ENCODE measurements around the gene FCAMR.

The FCAMR gene, protein sequence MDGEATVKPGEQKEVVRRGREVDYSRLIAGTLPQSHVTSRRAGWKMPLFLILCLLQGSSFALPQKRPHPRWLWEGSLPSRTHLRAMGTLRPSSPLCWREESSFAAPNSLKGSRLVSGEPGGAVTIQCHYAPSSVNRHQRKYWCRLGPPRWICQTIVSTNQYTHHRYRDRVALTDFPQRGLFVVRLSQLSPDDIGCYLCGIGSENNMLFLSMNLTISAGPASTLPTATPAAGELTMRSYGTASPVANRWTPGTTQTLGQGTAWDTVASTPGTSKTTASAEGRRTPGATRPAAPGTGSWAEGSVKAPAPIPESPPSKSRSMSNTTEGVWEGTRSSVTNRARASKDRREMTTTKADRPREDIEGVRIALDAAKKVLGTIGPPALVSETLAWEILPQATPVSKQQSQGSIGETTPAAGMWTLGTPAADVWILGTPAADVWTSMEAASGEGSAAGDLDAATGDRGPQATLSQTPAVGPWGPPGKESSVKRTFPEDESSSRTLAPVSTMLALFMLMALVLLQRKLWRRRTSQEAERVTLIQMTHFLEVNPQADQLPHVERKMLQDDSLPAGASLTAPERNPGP

GRCh38 chr1:206970446-206970845, at the start of gene FCAMR:
Gene FCAMR, minus strand, starts transcription at chr1:206970460. Its CDS starts 335 bp downstream, at chr1:206970125.
- Histone ChIP-seq H3K4me3 (ENCODE audit: low read depth in 1 of 2, low read length in 2 of 2) (no peak within 1 kb of the TSS), H3K4me1 (ENCODE audit: insufficient read depth, low read length) (no peaks in the 10 kb centered on the region), H3K27me3 (ENCODE audit: control insufficient read depth in 1 of 2, insufficient read depth in 2 of 2, low read length in 2 of 2) (no peaks in the 10 kb centered on the region), H3K9ac (ENCODE audit: low read length) (no peak within 1 kb of the TSS), H3K27ac (ENCODE audit: low read depth, low read length) (no peak within 1 kb of the TSS), H3K9me3 (ENCODE audit: low read length) (no peaks in the 10 kb centered on the region), H3K36me3 (ENCODE audit: insufficient read depth, low read length) (no peaks in the 10 kb centered on the region)

GRCh38 chr1:207019661-207020060, 49.4 kb upstream of the FCAMR start:
- no peaks in the 10 kb centered on the region for H3K36me3 ChIP-seq (ENCODE audit: insufficient read depth, low read length)
- H3K9ac ChIP-seq (ENCODE audit: low read length): no peak overlapping the region
- no peaks in the 10 kb centered on the region for H3K4me1 ChIP-seq (ENCODE audit: insufficient read depth, low read length)
- no peaks in the 10 kb centered on the region for H3K27me3 ChIP-seq (ENCODE audit: control insufficient read depth in 1 of 2, insufficient read depth in 2 of 2, low read length in 2 of 2)
- no peak overlapping the region for H3K27ac ChIP-seq (ENCODE audit: low read depth, low read length)
- no peak overlapping the region for H3K4me3 ChIP-seq (ENCODE audit: low read depth in 1 of 2, low read length in 2 of 2)
- no peaks in the 10 kb centered on the region for H3K9me3 ChIP-seq (ENCODE audit: low read length)

- H3K4me1 ChIP-seq (ENCODE audit: insufficient read depth, low read length): no peaks in the 10 kb centered on the region
- no peaks in the 10 kb centered on the region for H3K36me3 ChIP-seq (ENCODE audit: insufficient read depth, low read length)
- no peak overlapping the region for H3K4me3 ChIP-seq (ENCODE audit: low read depth in 1 of 2, low read length in 2 of 2)
- H3K9me3 ChIP-seq (ENCODE audit: low read length): no peaks in the 10 kb centered on the region
- H3K27ac ChIP-seq (ENCODE audit: low read depth, low read length): no peak overlapping the region
- H3K9ac ChIP-seq (ENCODE audit: low read length): no peak overlapping the region
- no peaks in the 10 kb centered on the region for H3K27me3 ChIP-seq (ENCODE audit: control insufficient read depth in 1 of 2, insufficient read depth in 2 of 2, low read length in 2 of 2)
Measured at GRCh38 chr1:207019161-207019560, 48.9 kb upstream of the FCAMR start.

GRCh38 chr1:207018707-207019106, 48.4 kb upstream of the FCAMR start:
- Histone ChIP-seq H3K27ac (ENCODE audit: low read depth, low read length) (no peak overlapping the region), H3K27me3 (ENCODE audit: control insufficient read depth in 1 of 2, insufficient read depth in 2 of 2, low read length in 2 of 2) (no peaks in the 10 kb centered on the region), H3K9ac (ENCODE audit: low read length) (no peak overlapping the region), H3K4me1 (ENCODE audit: insufficient read depth, low read length) (no peaks in the 10 kb centered on the region), H3K36me3 (ENCODE audit: insufficient read depth, low read length) (no peaks in the 10 kb centered on the region), H3K9me3 (ENCODE audit: low read length) (no peaks in the 10 kb centered on the region), H3K4me3 (ENCODE audit: low read depth in 1 of 2, low read length in 2 of 2) (no peak overlapping the region)

GRCh38 chr1:207017615-207018559, 47.6 kb upstream of the FCAMR start:
- no peaks in the 10 kb centered on the region for H3K9me3 ChIP-seq (ENCODE audit: low read length)
- H3K4me1 ChIP-seq (ENCODE audit: insufficient read depth, low read length): no peaks in the 10 kb centered on the region
- H3K27me3 ChIP-seq (ENCODE audit: control insufficient read depth in 1 of 2, insufficient read depth in 2 of 2, low read length in 2 of 2): no peaks in the 10 kb centered on the region
- no peaks in the 10 kb centered on the region for H3K36me3 ChIP-seq (ENCODE audit: insufficient read depth, low read length)
- no peak overlapping the region for H3K9ac ChIP-seq (ENCODE audit: low read length)
- no peak overlapping the region for H3K27ac ChIP-seq (ENCODE audit: low read depth, low read length)
- no peak overlapping the region for H3K4me3 ChIP-seq (ENCODE audit: low read depth in 1 of 2, low read length in 2 of 2)

GRCh38 chr1:207015791-207016190, 45.5 kb upstream of the FCAMR start:
- no peaks in the 10 kb centered on the region for H3K9me3 ChIP-seq (ENCODE audit: low read length)
- H3K36me3 ChIP-seq (ENCODE audit: insufficient read depth, low read length): no peaks in the 10 kb centered on the region
- no peaks in the 10 kb centered on the region for H3K27me3 ChIP-seq (ENCODE audit: control insufficient read depth in 1 of 2, insufficient read depth in 2 of 2, low read length in 2 of 2)
- no peak overlapping the region for H3K9ac ChIP-seq (ENCODE audit: low read length)
- no peaks in the 10 kb centered on the region for H3K4me1 ChIP-seq (ENCODE audit: insufficient read depth, low read length)
- H3K27ac ChIP-seq (ENCODE audit: low read depth, low read length): no peak overlapping the region
- H3K4me3 ChIP-seq (ENCODE audit: low read depth in 1 of 2, low read length in 2 of 2): no peak overlapping the region

- Histone ChIP-seq H3K36me3 (ENCODE audit: insufficient read depth, low read length) (no peaks in the 10 kb centered on the region), H3K9me3 (ENCODE audit: low read length) (no peaks in the 10 kb centered on the region), H3K27me3 (ENCODE audit: control insufficient read depth in 1 of 2, insufficient read depth in 2 of 2, low read length in 2 of 2) (no peaks in the 10 kb centered on the region), H3K4me3 (ENCODE audit: low read depth in 1 of 2, low read length in 2 of 2) (no peak overlapping the region), H3K4me1 (ENCODE audit: insufficient read depth, low read length) (no peaks in the 10 kb centered on the region), H3K9ac (ENCODE audit: low read length) (no peak overlapping the region), H3K27ac (ENCODE audit: low read depth, low read length) (no peak overlapping the region)
Measured at GRCh38 chr1:207014728-207015127, 44.5 kb upstream of the FCAMR start.

- Histone ChIP-seq H3K9me3 (ENCODE audit: low read length) (no peaks in the 10 kb centered on the region), H3K9ac (ENCODE audit: low read length) (no peak overlapping the region), H3K36me3 (ENCODE audit: insufficient read depth, low read length) (no peaks in the 10 kb centered on the region), H3K4me1 (ENCODE audit: insufficient read depth, low read length) (no peaks in the 10 kb centered on the region), H3K27ac (ENCODE audit: low read depth, low read length) (no peak overlapping the region), H3K27me3 (ENCODE audit: control insufficient read depth in 1 of 2, insufficient read depth in 2 of 2, low read length in 2 of 2) (no peaks in the 10 kb centered on the region), H3K4me3 (ENCODE audit: low read depth in 1 of 2, low read length in 2 of 2) (no peak overlapping the region)
Measured at GRCh38 chr1:207013321-207014085, 43.2 kb upstream of the FCAMR start.

- Histone ChIP-seq H3K27ac (ENCODE audit: low read depth, low read length) (no peak overlapping the region), H3K4me1 (ENCODE audit: insufficient read depth, low read length) (no peaks in the 10 kb centered on the region), H3K36me3 (ENCODE audit: insufficient read depth, low read length) (no peaks in the 10 kb centered on the region)
Measured at GRCh38 chr1:207010726-207011125, 40.5 kb upstream of the FCAMR start.

DNA sequence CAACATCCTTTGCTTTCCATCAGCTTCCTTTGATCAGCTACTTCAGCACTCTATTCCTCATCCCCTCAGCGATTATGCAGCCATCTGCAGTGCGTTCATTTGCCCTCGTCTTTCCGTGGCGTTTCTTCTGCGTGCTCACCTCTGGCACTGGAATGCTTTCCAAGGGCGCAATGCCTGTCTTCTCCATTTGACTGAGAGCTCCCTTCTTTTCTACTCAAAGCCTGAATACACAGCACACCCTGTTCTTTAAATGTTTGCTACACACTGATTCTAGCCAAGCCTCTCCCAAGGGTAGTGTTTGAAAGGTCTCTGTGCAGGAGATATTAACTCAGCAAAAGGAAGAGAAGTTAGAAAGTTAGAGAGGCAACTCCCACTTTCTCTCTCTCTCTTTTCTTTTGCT, 39.7 kb upstream of the FCAMR start:
- no peaks in the 10 kb centered on the region for H3K36me3 ChIP-seq (ENCODE audit: insufficient read depth, low read length)
- no peaks in the 10 kb centered on the region for H3K9me3 ChIP-seq (ENCODE audit: low read length)
- H3K9ac ChIP-seq (ENCODE audit: low read length): no peak overlapping the region
- H3K4me1 ChIP-seq (ENCODE audit: insufficient read depth, low read length): no peaks in the 10 kb centered on the region
- no peaks in the 10 kb centered on the region for H3K27me3 ChIP-seq (ENCODE audit: control insufficient read depth in 1 of 2, insufficient read depth in 2 of 2, low read length in 2 of 2)
- no peak overlapping the region for H3K27ac ChIP-seq (ENCODE audit: low read depth, low read length)
- no peak overlapping the region for H3K4me3 ChIP-seq (ENCODE audit: low read depth in 1 of 2, low read length in 2 of 2)

More at GRCh38 chr1:207010726-207011125, 40.5 kb upstream of the FCAMR start:
- no peak overlapping the region for H3K9ac ChIP-seq (ENCODE audit: low read length)
- H3K4me3 ChIP-seq (ENCODE audit: low read depth in 1 of 2, low read length in 2 of 2): no peak overlapping the region
- H3K27me3 ChIP-seq (ENCODE audit: control insufficient read depth in 1 of 2, insufficient read depth in 2 of 2, low read length in 2 of 2): no peaks in the 10 kb centered on the region
- H3K9me3 ChIP-seq (ENCODE audit: low read length): no peaks in the 10 kb centered on the region

All from muscle layer of colon (tissue), 2 donors.